ENCODE measurements around the gene HCN3. TPM values are rescaled to one million over a fixed set of nuclear protein-coding genes. Genes with fewer than 3 reads are reported as not detected.

Gene HCN3
- total RNA-seq, 1 donor from 2014 or later = 4.1 TPM

GRCh38 chr1:155318082-155318481, 40.8 kb downstream of the HCN3 start:
- Mint-ChIP-seq H3K9me3 (ENCODE audit: unreplicated experiment) (no peaks in the 10 kb centered on the region), H3K27ac (ENCODE audit: unreplicated experiment) (no peak overlapping the region), H3K4me3 (ENCODE audit: unreplicated experiment) (no peak overlapping the region), H3K36me3 (ENCODE audit: unreplicated experiment) (peaks cover 10% of the 10 kb centered on the region), H3K4me1 (ENCODE audit: unreplicated experiment) (peaks cover 25% of the 10 kb centered on the region), H3K27me3 (ENCODE audit: unreplicated experiment) (no peaks in the 10 kb centered on the region)
- TF ChIP-seq CTCF (IDR thresholded peaks at IDR 0.05) = no peak
- DNase-seq (ENCODE audit: extremely low spot score, unreplicated experiment) = no peak

- no peak for DNase-seq (ENCODE audit: extremely low spot score, unreplicated experiment)
- H3K4me3 Mint-ChIP-seq (ENCODE audit: unreplicated experiment) = no peak overlapping the region
- no peak overlapping the region for H3K27ac Mint-ChIP-seq (ENCODE audit: unreplicated experiment)
- H3K9me3 Mint-ChIP-seq (ENCODE audit: unreplicated experiment) = no peaks in the 10 kb centered on the region
- no peaks in the 10 kb centered on the region for H3K27me3 Mint-ChIP-seq (ENCODE audit: unreplicated experiment)
- H3K36me3 Mint-ChIP-seq (ENCODE audit: unreplicated experiment) = peaks cover 5% of the 10 kb centered on the region
- TF ChIP-seq CTCF (IDR thresholded peaks at IDR 0.05) = no peak
- H3K4me1 Mint-ChIP-seq (ENCODE audit: unreplicated experiment) = peaks cover 25% of the 10 kb centered on the region
Measured at GRCh38 chr1:155319536-155319935, 42.3 kb downstream of the HCN3 start.

GRCh38 chr1:155320252-155320651, 43.0 kb downstream of the HCN3 start:
- no peak for TF ChIP-seq CTCF (IDR thresholded peaks at IDR 0.05)
- Mint-ChIP-seq H3K36me3 (ENCODE audit: unreplicated experiment) (peaks cover 5% of the 10 kb centered on the region), H3K4me3 (ENCODE audit: unreplicated experiment) (peak overlapping the region; percentile 86), H3K9me3 (ENCODE audit: unreplicated experiment) (no peaks in the 10 kb centered on the region), H3K4me1 (ENCODE audit: unreplicated experiment) (peaks cover 25% of the 10 kb centered on the region), H3K27me3 (ENCODE audit: unreplicated experiment) (no peaks in the 10 kb centered on the region), H3K27ac (ENCODE audit: unreplicated experiment) (peak overlapping the region; percentile 19)
- DNase-seq (ENCODE audit: extremely low spot score, unreplicated experiment) = no peak

- peak within 1 kb of the TSS; percentile 86 for H3K4me3 Mint-ChIP-seq (ENCODE audit: unreplicated experiment)
- H3K27me3 Mint-ChIP-seq (ENCODE audit: unreplicated experiment) = no peaks in the 10 kb centered on the region
- peaks cover 5% of the 10 kb centered on the region for H3K36me3 Mint-ChIP-seq (ENCODE audit: unreplicated experiment)
- peaks cover 30% of the 10 kb centered on the region for H3K4me1 Mint-ChIP-seq (ENCODE audit: unreplicated experiment)
- no peaks in the 10 kb centered on the region for H3K9me3 Mint-ChIP-seq (ENCODE audit: unreplicated experiment)
- H3K27ac Mint-ChIP-seq (ENCODE audit: unreplicated experiment) = peak within 1 kb of the TSS; percentile 83
- TF ChIP-seq CTCF (IDR thresholded peaks at IDR 0.05) = no peak
- no peak for DNase-seq (ENCODE audit: extremely low spot score, unreplicated experiment)
Measured at GRCh38 chr1:155320661-155321617, 43.7 kb downstream of the HCN3 start, which contains the start of gene RUSC1. RUSC1 (plus strand) TSS chr1:155320894; CDS start chr1:155321774, 880 bp downstream.
